Kidney (tissue), 14 donors: ENCODE data around the gene COL17A1. TPM values are rescaled to one million over a fixed set of nuclear protein-coding genes. Genes with fewer than 3 reads are reported as not detected.

Source experiments
- DNase-seq, 5 donors: peaks; one replicate each; pipeline ENCODE4 v3.0.0-alpha.2; 2013 to 2020
- FAIRE-seq: peaks from 2 replicates; lab custom pipeline; 2012; peaks lifted over from hg19 to GRCh38; lab: Jason Lieb, UNC
- H3K27ac ChIP-seq, 2 donors: one replicate each; pipeline ENCODE4 v1.7.0; 2013; ENCODE audit warnings: low read depth in 2 of 2, low read length in 2 of 2, inconsistent platforms in 1 of 2
- H3K27me3 ChIP-seq: one replicate; pipeline ENCODE4 v1.7.1; 2013; ENCODE audit warnings: low read length, inconsistent platforms; ENCODE audit not compliant: control insufficient read depth, insufficient read depth
- H3K36me3 ChIP-seq, 3 donors: one replicate each; pipeline versions ENCODE4 v1.7.0 to v1.7.1; 2013; ENCODE audit warnings: low read length in 3 of 3, control low read depth in 1 of 3, inconsistent platforms in 1 of 3; ENCODE audit not compliant: insufficient read depth in 3 of 3, control insufficient read depth in 2 of 3
- H3K4me1 ChIP-seq, 3 donors: one replicate each; pipeline versions ENCODE4 v1.7.0 to v1.7.1; 2013; ENCODE audit warnings: low read length in 3 of 3, inconsistent platforms in 1 of 3, low read depth in 1 of 3; ENCODE audit not compliant: control insufficient read depth in 2 of 3, insufficient read depth in 2 of 3
- H3K4me3 ChIP-seq, 3 donors: one replicate each; pipeline versions ENCODE4 v1.7.0 to v1.8.1; 2013; ENCODE audit warnings: low read length in 3 of 3, control low read depth in 1 of 3, inconsistent platforms in 1 of 3
- H3K9ac ChIP-seq, 3 donors: one replicate each; pipeline versions ENCODE4 v1.7.0 to v1.7.1; 2013; ENCODE audit warnings: low read length in 3 of 3, control low read depth in 1 of 3, inconsistent platforms in 1 of 3
- H3K9me3 ChIP-seq, 3 donors: one replicate each; pipeline versions ENCODE4 v1.7.0 to v1.7.1; 2013; ENCODE audit warnings: low read length in 3 of 3, control low read depth in 1 of 3, inconsistent platforms in 1 of 3; ENCODE audit not compliant: control insufficient read depth in 2 of 3, insufficient read depth in 1 of 3
- intact Hi-C: fragments of 100-400 bp; cut with DNase I; formaldehyde crosslinking; loops from one replicate; pipeline ENCODE4 v1.11.1; 2022
- microRNA-seq: library from miRNA; unstranded; fragments of <30 nt; microRNA quantifications from one replicate; pipeline ENCODE4 v1.2.0, GENCODE V29; 2020
- polyA plus RNA-seq: library from polyadenylated mRNA; stranded (reverse); fragments of 350-450 nt; fragmentation: Illumina TruSeq; extraction: RNeasy Lipid Tissue Mini Kit (QIAGEN cat#74804); gene quantifications from one replicate; pipeline ENCODE4 v1.2.3, GENCODE V29; 2014; ENCODE audit warnings: low read depth, low replicate concordance; ENCODE audit not compliant: insufficient read depth
- total RNA-seq: library from RNA; stranded (reverse); fragmentation: NEBNext Ultra II Directional; extraction: Animal tissue kit (Norgen Biotek cat#: 25700); gene quantifications from one replicate; pipeline ENCODE4 v1.2.1, GENCODE V29; 2021
- TF ChIP-seq, protein P1 (sequence below): IDR thresholded peaks from 3 replicates; pipeline ENCODE4 v1.5.1; 2012; ENCODE audit warnings: mild to moderate bottlenecking, moderate library complexity, borderline replicate concordance; ENCODE audit not compliant: insufficient read depth; ENCODE audit errors: extremely low read depth
- donor health status: control.
- donor health status: control.
- donor health status: control.
- donor health status: control.
- donor health status: control.
- donor health status: DM: yes; HTN: yes; CAD: no.
- donor health status: Normal renal cell carcinoma (clear cell type).

The COL17A1 gene
- total and polyA plus RNA-seq, 2 donors from 2014 or later, result 0.58 to 10.8 TPM

DNA sequence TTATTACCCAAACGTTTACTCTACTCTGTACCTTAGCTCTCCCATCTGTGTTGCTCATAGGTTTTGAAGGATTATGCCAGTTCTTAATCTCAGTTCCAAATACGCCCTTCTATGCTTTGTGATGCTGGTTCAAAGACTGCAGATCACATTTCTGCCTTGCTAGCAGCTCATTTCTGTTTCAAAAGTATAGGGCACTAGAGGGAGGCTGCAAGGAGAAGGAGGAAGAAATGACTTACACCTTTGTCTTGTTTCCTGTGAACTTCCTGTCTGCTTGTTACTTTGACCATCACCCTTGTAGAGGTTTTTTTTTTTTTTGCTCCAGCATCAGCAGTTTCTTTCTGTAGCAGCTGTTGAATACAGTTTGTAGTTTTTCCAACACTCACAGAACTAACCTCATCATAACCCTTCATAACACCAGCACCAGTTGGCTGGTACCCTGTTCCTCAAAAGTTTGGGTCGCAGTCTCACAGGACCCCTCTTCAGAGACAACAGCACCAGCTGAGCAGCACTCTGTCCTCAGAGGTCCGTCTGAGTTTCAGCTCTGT lies 102.2 kb downstream of the COL17A1 start:
- Histone ChIP-seq H3K9ac (no peak overlapping the region), H3K27ac (no peak overlapping the region), H3K4me3 (peak overlapping the region in 1 of 3 donors; percentile 10), H3K27me3 (no peaks in the 10 kb centered on the region), H3K9me3 (no peaks in the 10 kb centered on the region), H3K36me3 (no peaks in the 10 kb centered on the region), H3K4me1 (peaks cover 0 to 5% (median 5%) of the 10 kb centered on the region in 3 donors)
- no peak for FAIRE-seq
- TF ChIP-seq, protein P1, sequence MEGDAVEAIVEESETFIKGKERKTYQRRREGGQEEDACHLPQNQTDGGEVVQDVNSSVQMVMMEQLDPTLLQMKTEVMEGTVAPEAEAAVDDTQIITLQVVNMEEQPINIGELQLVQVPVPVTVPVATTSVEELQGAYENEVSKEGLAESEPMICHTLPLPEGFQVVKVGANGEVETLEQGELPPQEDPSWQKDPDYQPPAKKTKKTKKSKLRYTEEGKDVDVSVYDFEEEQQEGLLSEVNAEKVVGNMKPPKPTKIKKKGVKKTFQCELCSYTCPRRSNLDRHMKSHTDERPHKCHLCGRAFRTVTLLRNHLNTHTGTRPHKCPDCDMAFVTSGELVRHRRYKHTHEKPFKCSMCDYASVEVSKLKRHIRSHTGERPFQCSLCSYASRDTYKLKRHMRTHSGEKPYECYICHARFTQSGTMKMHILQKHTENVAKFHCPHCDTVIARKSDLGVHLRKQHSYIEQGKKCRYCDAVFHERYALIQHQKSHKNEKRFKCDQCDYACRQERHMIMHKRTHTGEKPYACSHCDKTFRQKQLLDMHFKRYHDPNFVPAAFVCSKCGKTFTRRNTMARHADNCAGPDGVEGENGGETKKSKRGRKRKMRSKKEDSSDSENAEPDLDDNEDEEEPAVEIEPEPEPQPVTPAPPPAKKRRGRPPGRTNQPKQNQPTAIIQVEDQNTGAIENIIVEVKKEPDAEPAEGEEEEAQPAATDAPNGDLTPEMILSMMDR, result no peak
- no peak for DNase-seq
- intact Hi-C loops, result no loop called here

DNA sequence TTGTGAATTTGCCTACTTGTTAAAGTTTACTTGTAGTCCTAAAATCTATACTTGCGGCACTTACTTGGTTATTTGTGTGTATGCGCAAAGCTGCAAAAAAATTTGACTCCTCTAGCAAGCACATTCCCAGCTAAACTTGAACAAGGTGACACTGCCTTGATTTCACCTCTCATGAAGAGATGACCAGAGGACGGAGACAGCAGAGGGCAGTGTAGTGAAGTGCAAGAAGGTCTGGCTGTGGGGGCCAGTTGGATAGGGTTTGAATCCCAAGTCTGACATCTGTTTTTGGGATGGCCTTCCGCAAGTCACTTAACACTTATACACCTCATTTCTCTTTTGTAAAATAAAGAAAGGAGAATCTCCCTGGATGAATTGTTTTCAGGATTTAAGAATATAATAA lies 103.0 kb downstream of the COL17A1 start:
- FAIRE-seq (no peak), DNase-seq (peak in 2 of 5 donors; percentile 10 to 22)
- Histone ChIP-seq H3K9ac (no peak overlapping the region), H3K4me1 (peaks cover 0 to 5% (median 5%) of the 10 kb centered on the region in 3 donors), H3K4me3 (no peak overlapping the region), H3K36me3 (no peaks in the 10 kb centered on the region), H3K9me3 (no peaks in the 10 kb centered on the region), H3K27me3 (no peaks in the 10 kb centered on the region), H3K27ac (no peak overlapping the region)
- TF ChIP-seq, protein P1, result no peak
- intact Hi-C loops, result no loop called here

Small RNAs within 50 kb of the gene (microRNA-seq; reads per million reads assigned to microRNA genes)
- gene MIR936, result not detected

Other genes with a start within 250 kb of the COL17A1 start
- gene SH3PXD2A, start 230.3 kb downstream of the COL17A1 start, total RNA-seq, result 20.1 TPM
- gene SH3PXD2A, start 230.3 kb downstream of the COL17A1 start, polyA plus RNA-seq, result 2.4 TPM
- gene STN1, start 167.7 kb downstream of the COL17A1 start, total RNA-seq, result 30.1 TPM
- 29.4 TPM for gene STN1, start 167.7 kb downstream of the COL17A1 start, polyA plus RNA-seq
- 45.5 TPM for gene SLK, start 118.7 kb downstream of the COL17A1 start, total RNA-seq
- gene SLK, start 118.7 kb downstream of the COL17A1 start, polyA plus RNA-seq, result 12.3 TPM
- 9.3 TPM for gene SFR1, start 36.3 kb upstream of the COL17A1 start, total RNA-seq
- gene SFR1, start 36.3 kb upstream of the COL17A1 start, polyA plus RNA-seq, result 7.3 TPM
- gene CFAP43, start 146.5 kb upstream of the COL17A1 start, total RNA-seq, result 7.2 TPM
- gene CFAP43, start 146.5 kb upstream of the COL17A1 start, polyA plus RNA-seq, result 3.1 TPM
- gene GSTO1, start 169.0 kb upstream of the COL17A1 start, total RNA-seq, result 83.7 TPM
- gene GSTO1, start 169.0 kb upstream of the COL17A1 start, polyA plus RNA-seq, result 263 TPM
- 22.3 TPM for gene GSTO2, start 183.3 kb upstream of the COL17A1 start, total RNA-seq
- gene GSTO2, start 183.3 kb upstream of the COL17A1 start, polyA plus RNA-seq, result 56.7 TPM